LNCaP clone FGC (cell line): ENCODE measurements around the gene KCTD11.

ENCODE experiments used
- DNase-seq: peaks from one replicate; pipeline ENCODE4 v3.0.0-alpha.2; 2011; ENCODE audit warnings: low read depth
- H3K4me3 ChIP-seq: 2 replicates; pipeline ENCODE4 v1.5.1; 2011; ENCODE audit warnings: mild to moderate bottlenecking, low read depth, low read length, control low read depth
- TF ChIP-seq, protein P1 (sequence below): IDR thresholded peaks from 2 replicates; pipeline ENCODE4 v1.5.1; 2012; ENCODE audit warnings: mild to moderate bottlenecking; ENCODE audit not compliant: control insufficient read depth, insufficient read depth; ENCODE audit errors: extremely low read depth

KCTD11 gene

GRCh38 chr17:7389924-7390910 is 38.3 kb downstream of the KCTD11 start:
- DNase-seq: no peak
- TF ChIP-seq, protein P1, sequence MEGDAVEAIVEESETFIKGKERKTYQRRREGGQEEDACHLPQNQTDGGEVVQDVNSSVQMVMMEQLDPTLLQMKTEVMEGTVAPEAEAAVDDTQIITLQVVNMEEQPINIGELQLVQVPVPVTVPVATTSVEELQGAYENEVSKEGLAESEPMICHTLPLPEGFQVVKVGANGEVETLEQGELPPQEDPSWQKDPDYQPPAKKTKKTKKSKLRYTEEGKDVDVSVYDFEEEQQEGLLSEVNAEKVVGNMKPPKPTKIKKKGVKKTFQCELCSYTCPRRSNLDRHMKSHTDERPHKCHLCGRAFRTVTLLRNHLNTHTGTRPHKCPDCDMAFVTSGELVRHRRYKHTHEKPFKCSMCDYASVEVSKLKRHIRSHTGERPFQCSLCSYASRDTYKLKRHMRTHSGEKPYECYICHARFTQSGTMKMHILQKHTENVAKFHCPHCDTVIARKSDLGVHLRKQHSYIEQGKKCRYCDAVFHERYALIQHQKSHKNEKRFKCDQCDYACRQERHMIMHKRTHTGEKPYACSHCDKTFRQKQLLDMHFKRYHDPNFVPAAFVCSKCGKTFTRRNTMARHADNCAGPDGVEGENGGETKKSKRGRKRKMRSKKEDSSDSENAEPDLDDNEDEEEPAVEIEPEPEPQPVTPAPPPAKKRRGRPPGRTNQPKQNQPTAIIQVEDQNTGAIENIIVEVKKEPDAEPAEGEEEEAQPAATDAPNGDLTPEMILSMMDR: no peak
- H3K4me3 ChIP-seq: no peak overlapping the region

DNA sequence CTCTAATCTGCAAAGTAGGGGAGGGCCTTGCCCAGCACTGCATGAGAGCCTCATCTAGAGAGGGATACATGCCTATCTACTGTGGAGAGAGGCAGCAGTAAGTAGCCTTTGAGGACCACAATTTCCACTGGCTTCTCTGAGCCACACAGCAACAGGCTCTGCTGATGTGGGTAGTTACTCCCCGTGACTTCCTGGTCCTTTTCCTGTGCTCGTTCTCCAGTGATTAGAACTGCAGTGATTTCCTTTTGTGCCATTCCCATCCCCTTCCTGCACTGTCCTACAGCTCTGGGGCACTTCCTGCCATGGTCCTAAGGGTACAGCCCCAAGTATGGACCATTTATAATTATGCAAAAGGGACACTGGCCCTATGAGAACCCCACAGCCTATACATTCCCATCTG is 39.3 kb downstream of the KCTD11 start:
- H3K4me3 ChIP-seq: no peak overlapping the region
- DNase-seq: no peak
- TF ChIP-seq, protein P1: no peak

- TF ChIP-seq, protein P1: no peak
- peak overlapping the region; percentile 63 for H3K4me3 ChIP-seq
- DNase-seq: no peak
Measured at GRCh38 chr17:7392696-7393612, 41.0 kb downstream of the KCTD11 start.

DNA sequence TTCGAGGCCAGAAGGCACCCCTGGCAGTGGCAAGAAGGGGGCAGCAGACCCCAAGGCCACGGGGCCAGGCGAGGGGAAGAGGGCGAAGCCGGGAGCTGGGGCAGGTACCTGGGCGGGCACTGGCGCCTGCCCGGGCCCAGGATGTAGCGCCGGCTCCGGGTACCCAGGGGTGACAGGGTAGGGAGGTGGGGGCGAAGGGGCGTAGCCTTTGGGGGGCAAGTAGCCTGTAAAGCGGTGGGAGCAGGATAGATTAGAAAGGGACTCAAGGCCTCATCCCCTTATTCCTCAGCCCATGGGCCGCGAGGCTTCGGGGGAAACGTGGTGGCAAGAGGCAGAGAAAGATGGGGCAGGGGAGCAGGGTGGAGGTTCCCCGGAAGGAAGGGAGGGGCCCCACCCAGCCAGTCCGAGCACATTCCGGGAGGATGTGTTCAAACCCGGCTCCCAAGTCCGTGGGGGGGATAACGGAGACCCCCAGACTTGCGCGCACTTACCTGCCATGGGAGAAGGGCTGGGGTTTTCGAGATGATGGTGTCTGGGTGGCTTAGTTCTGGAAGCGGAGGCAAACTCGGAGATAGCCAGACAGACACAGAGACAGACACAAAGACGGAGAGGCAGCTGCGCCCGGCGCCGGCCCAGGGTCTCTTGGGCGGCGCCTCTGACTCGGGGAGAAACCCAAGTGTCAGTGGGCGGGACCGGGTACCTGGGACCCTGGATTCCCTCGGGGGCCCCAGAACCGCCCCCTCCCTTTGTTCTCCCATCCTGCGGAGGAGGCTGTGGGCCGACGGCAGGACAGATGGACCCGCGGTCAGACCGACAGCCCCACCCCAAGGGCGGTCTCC is 41.9 kb downstream of the KCTD11 start:
- TF ChIP-seq, protein P1: no peak
- peak overlapping the region; percentile 63 for H3K4me3 ChIP-seq
- DNase-seq: no peak

DNA sequence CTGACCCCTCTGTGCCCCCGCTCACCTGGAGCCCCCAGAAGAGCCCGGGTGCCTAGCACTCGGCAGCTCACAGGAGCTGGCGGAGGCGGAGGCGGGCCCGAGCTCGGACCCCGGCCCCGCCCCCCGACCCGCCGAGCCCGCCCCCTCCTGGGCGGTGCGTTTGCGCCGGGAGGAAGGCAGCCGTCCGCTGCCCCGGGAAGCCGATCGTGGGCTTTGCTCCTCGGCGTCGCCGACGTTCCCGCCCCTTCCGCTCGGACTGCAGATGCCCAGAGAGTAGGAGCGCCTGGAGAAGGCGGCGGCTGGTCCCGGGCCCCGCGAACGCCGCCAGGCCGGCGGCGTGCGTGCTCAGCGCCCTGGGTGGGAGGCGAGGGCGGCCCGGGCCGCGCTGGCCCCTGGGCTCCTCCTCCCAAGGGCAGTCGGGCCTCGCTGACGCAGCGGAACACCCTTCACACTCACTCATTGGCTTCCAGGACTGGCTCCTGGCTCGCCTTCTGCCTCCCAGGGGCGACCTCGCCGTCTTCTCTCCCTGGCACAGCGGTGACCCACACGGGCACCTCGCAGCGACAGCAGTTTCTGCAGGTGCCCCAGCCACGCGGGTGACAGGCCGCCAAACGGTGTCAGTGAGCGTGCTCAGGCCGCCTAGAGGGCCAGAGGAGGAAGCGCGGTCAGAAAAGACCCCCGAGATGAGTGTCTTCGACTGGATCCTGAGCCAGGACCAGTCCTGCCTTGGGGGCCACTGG is 42.7 kb downstream of the KCTD11 start, which contains the start of gene PLSCR3:
PLSCR3 (minus strand) TSS at position 74 of the 740 bp plus-strand sequence. CDS start 415 bp downstream, outside the sequence.
- H3K4me3 ChIP-seq: peak within 1 kb of the TSS; percentile 63
- TF ChIP-seq, protein P1: peak; percentile 22; the same call in 1 of the 2 replicates
- peak; percentile 25 for DNase-seq
